Tibial nerve (tissue), 4 donors: ENCODE results near the gene MCUB.

ENCODE experiments used
- CTCF ChIP-seq, 5 experiments: fragments of 200-600 bp in 3 of 5; fragments of 450-650 bp in 2 of 5; sonication (generic) in 3 of 5; IDR thresholded peaks; one replicate each; pipeline ENCODE4 v1.5.1; 2016 to 2019; ENCODE audit warnings: antibody characterized with exemption in 5 of 5, mild to moderate bottlenecking in 3 of 5, moderate library complexity in 2 of 5
- EP300 ChIP-seq, 2 donors: sonication (generic); formaldehyde crosslinking; IDR thresholded peaks; one replicate each; pipeline ENCODE4 v1.6.1; 2017; ENCODE audit warnings: antibody characterized with exemption in 2 of 2, mild to moderate bottlenecking in 1 of 2
- POLR2A ChIP-seq, 2 donors: fragments of 450-650 bp; IDR thresholded peaks; one replicate each; pipeline ENCODE4 v1.6.1; 2017; ENCODE audit warnings: antibody characterized with exemption in 2 of 2, mild to moderate bottlenecking in 2 of 2, moderate library complexity in 2 of 2

- TF ChIP-seq CTCF (IDR thresholded peaks at IDR 0.05) (no peak), POLR2A (IDR thresholded peaks at IDR 0.05) (no peak), EP300 (IDR thresholded peaks at IDR 0.05) (no peak)
These were observed 2.6 kb upstream of the MCUB start for GRCh38 chr4:109557433-109557832.
